Vagina (tissue), 2 donors: ENCODE measurements around the gene RBM20.

Source experiments
- POLR2A ChIP-seq, 2 donors: fragments of 450-650 bp; IDR thresholded peaks; one replicate each; pipeline ENCODE4 v1.6.1; 2017; ENCODE audit warnings: antibody characterized with exemption in 2 of 2, mild to moderate bottlenecking in 2 of 2, moderate library complexity in 2 of 2
- TF ChIP-seq, protein P1 (sequence below), 3 experiments: fragments of 450-650 bp in 2 of 3; fragments of 200-600 bp in 1 of 3; sonication (generic) in 1 of 3; IDR thresholded peaks; one replicate each; pipeline ENCODE4 v1.5.1; 2017 to 2019; ENCODE audit warnings: antibody characterized with exemption in 3 of 3, mild to moderate bottlenecking in 2 of 3, moderate library complexity in 2 of 3

DNA sequence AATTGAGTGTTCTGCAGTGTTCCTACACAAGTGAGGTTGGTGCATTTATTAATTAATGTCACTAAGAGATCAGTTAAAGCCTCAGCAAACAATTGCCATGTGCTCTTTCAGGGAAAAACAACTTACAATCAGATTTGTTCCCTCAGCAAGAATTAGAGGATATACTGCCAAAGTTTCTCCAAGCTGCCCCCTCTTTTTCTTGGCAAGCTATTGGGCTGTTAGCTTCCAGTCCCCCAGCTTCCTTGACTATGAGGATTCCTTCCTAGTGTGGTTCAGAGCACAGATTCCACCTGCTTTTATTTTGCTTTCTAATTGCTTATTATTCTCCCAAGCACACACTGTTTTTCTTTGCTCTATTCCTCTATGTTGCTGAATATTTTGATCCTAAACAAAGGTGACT lies 112.7 kb downstream of the RBM20 start:
- TF ChIP-seq POLR2A (IDR thresholded peaks at IDR 0.05): no peak
- TF ChIP-seq, protein P1, sequence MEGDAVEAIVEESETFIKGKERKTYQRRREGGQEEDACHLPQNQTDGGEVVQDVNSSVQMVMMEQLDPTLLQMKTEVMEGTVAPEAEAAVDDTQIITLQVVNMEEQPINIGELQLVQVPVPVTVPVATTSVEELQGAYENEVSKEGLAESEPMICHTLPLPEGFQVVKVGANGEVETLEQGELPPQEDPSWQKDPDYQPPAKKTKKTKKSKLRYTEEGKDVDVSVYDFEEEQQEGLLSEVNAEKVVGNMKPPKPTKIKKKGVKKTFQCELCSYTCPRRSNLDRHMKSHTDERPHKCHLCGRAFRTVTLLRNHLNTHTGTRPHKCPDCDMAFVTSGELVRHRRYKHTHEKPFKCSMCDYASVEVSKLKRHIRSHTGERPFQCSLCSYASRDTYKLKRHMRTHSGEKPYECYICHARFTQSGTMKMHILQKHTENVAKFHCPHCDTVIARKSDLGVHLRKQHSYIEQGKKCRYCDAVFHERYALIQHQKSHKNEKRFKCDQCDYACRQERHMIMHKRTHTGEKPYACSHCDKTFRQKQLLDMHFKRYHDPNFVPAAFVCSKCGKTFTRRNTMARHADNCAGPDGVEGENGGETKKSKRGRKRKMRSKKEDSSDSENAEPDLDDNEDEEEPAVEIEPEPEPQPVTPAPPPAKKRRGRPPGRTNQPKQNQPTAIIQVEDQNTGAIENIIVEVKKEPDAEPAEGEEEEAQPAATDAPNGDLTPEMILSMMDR (IDR thresholded peaks at IDR 0.05): no peak
